Retinal pigment epithelial cell (primary cell): ENCODE results near the gene PRKCH.
"Not testable (repeated sequence)": the region's sequence is repeated elsewhere in the genome, so short reads cannot be mapped to it uniquely, and the experiment has no call there.

Experiments
- DNase-seq: peaks from one replicate; pipeline ENCODE4 v3.0.0-alpha.2; 2010; ENCODE audit warnings: low read depth
- H3K4me3 ChIP-seq: 2 replicates; pipeline ENCODE4 v1.5.1; 2011; ENCODE audit warnings: mild to moderate bottlenecking, low read length, control low read depth, moderate library complexity
- CTCF ChIP-seq: conservative IDR thresholded peaks from 2 replicates; pipeline ENCODE4 v1.5.1; 2011; ENCODE audit warnings: low read depth, low read length, control low read depth, inconsistent platforms

Gene PRKCH

GRCh38 chr14:61404637-61405036 is 83.3 kb downstream of the PRKCH start:
- no peak for DNase-seq
- TF ChIP-seq CTCF = no peak
- H3K4me3 ChIP-seq = no peak overlapping the region

- H3K4me3 ChIP-seq = no peak overlapping the region
- DNase-seq = no peak
- TF ChIP-seq CTCF = no peak
Measured at GRCh38 chr14:61406198-61406597, 84.8 kb downstream of the PRKCH start.

GRCh38 chr14:61406675-61407074 is 85.3 kb downstream of the PRKCH start:
- TF ChIP-seq CTCF = no peak
- no peak overlapping the region for H3K4me3 ChIP-seq
- DNase-seq = no peak

GRCh38 chr14:61408498-61408897 is 87.1 kb downstream of the PRKCH start:
- DNase-seq = no peak
- no peak for TF ChIP-seq CTCF

GRCh38 chr14:61409782-61410181 is 88.4 kb downstream of the PRKCH start:
- no peak overlapping the region for H3K4me3 ChIP-seq
- no peak for DNase-seq
- no peak for TF ChIP-seq CTCF

More at GRCh38 chr14:61408498-61408897, 87.1 kb downstream of the PRKCH start:
- H3K4me3 ChIP-seq = no peak overlapping the region

- not testable (repeated sequence) for DNase-seq, H3K4me3 ChIP-seq
Measured at GRCh38 chr14:61415934-61416333, 94.6 kb downstream of the PRKCH start.

- H3K4me3 ChIP-seq = no peak overlapping the region
- no peak for TF ChIP-seq CTCF
- DNase-seq = no peak
Measured at GRCh38 chr14:61416591-61416990, 95.2 kb downstream of the PRKCH start.

GRCh38 chr14:61417141-61417540 is 95.8 kb downstream of the PRKCH start:
- TF ChIP-seq CTCF = no peak
- no peak overlapping the region for H3K4me3 ChIP-seq
- DNase-seq = no peak
